ENCODE results near the gene KCNC4. TPM values are rescaled to one million over a fixed set of nuclear protein-coding genes. Genes with fewer than 3 reads are reported as not detected.

Gene KCNC4
- total RNA-seq, 1 experiment from 2014 or later, result 0.24 TPM

DNA sequence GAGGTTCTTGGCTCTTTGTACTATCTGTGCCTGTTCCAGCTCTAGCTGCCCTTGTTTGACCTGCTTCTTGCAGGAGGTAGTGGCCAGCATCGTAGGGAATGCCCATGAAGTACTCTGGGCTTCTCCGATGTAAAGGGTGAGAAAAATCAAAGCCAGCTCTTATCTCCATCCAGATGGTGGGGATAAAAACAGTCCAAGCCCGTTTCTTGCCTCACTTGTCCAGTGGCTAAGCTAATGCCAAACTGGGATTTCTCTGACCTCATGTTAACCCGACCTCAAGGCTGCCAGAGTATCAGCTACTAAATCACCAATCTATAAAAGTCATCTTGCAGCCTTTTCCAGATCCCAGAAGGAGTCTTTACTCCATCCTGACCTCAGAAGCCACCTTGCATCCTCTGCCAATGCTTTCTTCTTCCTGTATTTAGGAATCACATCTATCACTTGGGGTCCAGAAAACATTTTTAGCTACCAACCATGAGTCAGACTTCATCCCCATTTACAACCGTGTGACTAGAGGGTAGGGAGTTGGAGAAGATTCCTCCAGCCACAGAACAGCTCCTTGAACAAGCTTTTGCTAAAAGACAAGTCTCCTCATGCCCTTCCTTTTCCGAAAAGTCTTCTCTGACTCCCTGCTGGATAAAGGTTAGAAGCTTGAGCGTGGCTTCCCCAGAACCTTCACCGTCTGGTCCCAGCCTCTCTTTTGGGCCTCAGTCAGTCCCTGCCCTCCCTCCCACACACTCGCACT lies 35.9 kb downstream of the KCNC4 start:
- Histone ChIP-seq H3K4me1 (ENCODE audit: insufficient read depth, low read length, poor library complexity, severe bottlenecking) (no peaks in the 10 kb centered on the region), H3K9me3 (ENCODE audit: low read depth, low read length, poor library complexity, severe bottlenecking) (no peaks in the 10 kb centered on the region), H3K27me3 (replicated peaks; ENCODE audit: insufficient read depth, low read depth, low read length, poor library complexity) (no peaks in the 10 kb centered on the region), H3K36me3 (ENCODE audit: insufficient read depth, low read length, poor library complexity, severe bottlenecking) (no peaks in the 10 kb centered on the region), H3K4me3 (ENCODE audit: low read depth, low read length, poor library complexity, severe bottlenecking) (no peak overlapping the region), H3K27ac (ENCODE audit: low read depth, low read length, poor library complexity, severe bottlenecking) (no peak overlapping the region)
- DNase-seq (ENCODE audit: low spot score), result no peak
- no TSS peak for BruUV-seq (replicated peaks)
- intact Hi-C loops (cut with micrococcal nuclease; ENCODE audit: unreplicated experiment), result no loop called here
- TF ChIP-seq CTCF (conservative IDR thresholded peaks at IDR 0.05; ENCODE audit: low read depth, low read length) (no peak), EZH2 (IDR thresholded peaks at IDR 0.05; ENCODE audit: borderline replicate concordance, low read depth, low read length, poor library complexity, severe bottlenecking) (no peak)
- CTCF ChIA-PET, result interaction anchor here (0.6 kb wide), 1 partner anchor 37 kb away, joined by 3 read pairs; no protein-coding TSS in a partner anchor
- POLR2A ChIA-PET (ENCODE audit: low non-redundant PET), result no interaction called here

DNA sequence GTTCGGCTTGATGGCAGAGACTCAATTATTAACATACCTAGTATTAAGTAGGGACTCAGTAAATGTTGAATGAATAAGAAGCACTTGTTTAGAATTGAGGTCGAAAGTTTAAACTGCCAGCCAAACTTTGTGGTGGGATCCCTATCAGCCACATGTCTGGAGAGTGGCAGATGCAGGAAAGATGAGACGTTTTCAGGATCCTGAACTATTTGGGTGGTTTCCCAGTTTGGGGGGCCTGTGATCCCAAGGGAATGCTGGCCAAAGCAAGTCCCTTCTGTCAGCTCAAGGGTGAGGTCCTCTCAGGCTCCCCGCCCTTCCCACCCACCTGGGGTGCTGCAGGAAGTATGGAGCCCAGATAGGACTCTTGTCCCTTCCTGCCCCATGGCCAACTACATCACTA lies 38.6 kb downstream of the KCNC4 start:
- no peak for DNase-seq (ENCODE audit: low spot score)
- TF ChIP-seq CTCF (conservative IDR thresholded peaks at IDR 0.05; ENCODE audit: low read depth, low read length) (no peak), EZH2 (IDR thresholded peaks at IDR 0.05; ENCODE audit: borderline replicate concordance, low read depth, low read length, poor library complexity, severe bottlenecking) (no peak)
- Histone ChIP-seq H3K9me3 (ENCODE audit: low read depth, low read length, poor library complexity, severe bottlenecking) (no peaks in the 10 kb centered on the region), H3K27me3 (replicated peaks; ENCODE audit: insufficient read depth, low read depth, low read length, poor library complexity) (no peaks in the 10 kb centered on the region), H3K4me3 (ENCODE audit: low read depth, low read length, poor library complexity, severe bottlenecking) (no peak overlapping the region), H3K36me3 (ENCODE audit: insufficient read depth, low read length, poor library complexity, severe bottlenecking) (no peaks in the 10 kb centered on the region), H3K27ac (ENCODE audit: low read depth, low read length, poor library complexity, severe bottlenecking) (no peak overlapping the region), H3K4me1 (ENCODE audit: insufficient read depth, low read length, poor library complexity, severe bottlenecking) (no peaks in the 10 kb centered on the region)
- intact Hi-C loops (cut with micrococcal nuclease; ENCODE audit: unreplicated experiment), result no loop called here
- CTCF ChIA-PET, result no interaction called here
- no TSS peak for BruUV-seq (replicated peaks)
- POLR2A ChIA-PET (ENCODE audit: low non-redundant PET), result no interaction called here

DNA sequence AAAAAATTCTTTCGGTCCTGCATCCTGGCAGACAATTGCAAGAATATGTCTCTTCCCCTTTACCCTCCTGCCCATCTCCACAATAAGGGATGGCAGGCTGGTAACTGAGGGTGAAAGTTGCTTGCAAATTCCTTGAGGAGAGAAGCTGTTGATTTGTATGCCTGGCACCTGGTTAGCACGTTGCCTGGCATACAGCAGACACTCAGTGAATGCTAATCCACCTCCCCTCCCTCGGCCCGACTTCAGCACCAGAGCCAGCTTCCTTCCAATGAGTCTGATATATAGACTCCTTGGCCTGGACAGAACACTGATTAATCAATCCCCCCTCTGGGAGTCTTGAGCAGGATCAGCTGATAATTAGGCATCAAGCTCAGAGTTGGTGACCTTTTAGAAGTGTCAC lies 39.1 kb downstream of the KCNC4 start:
- Histone ChIP-seq H3K4me1 (ENCODE audit: insufficient read depth, low read length, poor library complexity, severe bottlenecking) (no peaks in the 10 kb centered on the region), H3K27me3 (replicated peaks; ENCODE audit: insufficient read depth, low read depth, low read length, poor library complexity) (no peaks in the 10 kb centered on the region), H3K27ac (ENCODE audit: low read depth, low read length, poor library complexity, severe bottlenecking) (no peak overlapping the region), H3K9me3 (ENCODE audit: low read depth, low read length, poor library complexity, severe bottlenecking) (no peaks in the 10 kb centered on the region), H3K4me3 (ENCODE audit: low read depth, low read length, poor library complexity, severe bottlenecking) (no peak overlapping the region), H3K36me3 (ENCODE audit: insufficient read depth, low read length, poor library complexity, severe bottlenecking) (no peaks in the 10 kb centered on the region)
- TF ChIP-seq EZH2 (IDR thresholded peaks at IDR 0.05; ENCODE audit: borderline replicate concordance, low read depth, low read length, poor library complexity, severe bottlenecking), result no peak
- TF ChIP-seq CTCF (conservative IDR thresholded peaks at IDR 0.05; ENCODE audit: low read depth, low read length), result no peak
- ChIA-PET CTCF (no interaction called here), POLR2A (ENCODE audit: low non-redundant PET) (no interaction called here)
- DNase-seq (ENCODE audit: low spot score), result no peak
- BruUV-seq (replicated peaks), result no TSS peak
- intact Hi-C loops (cut with micrococcal nuclease; ENCODE audit: unreplicated experiment), result no loop called here
